Measurements from ENCODE around the gene AMELX.

Gene AMELX

DNA sequence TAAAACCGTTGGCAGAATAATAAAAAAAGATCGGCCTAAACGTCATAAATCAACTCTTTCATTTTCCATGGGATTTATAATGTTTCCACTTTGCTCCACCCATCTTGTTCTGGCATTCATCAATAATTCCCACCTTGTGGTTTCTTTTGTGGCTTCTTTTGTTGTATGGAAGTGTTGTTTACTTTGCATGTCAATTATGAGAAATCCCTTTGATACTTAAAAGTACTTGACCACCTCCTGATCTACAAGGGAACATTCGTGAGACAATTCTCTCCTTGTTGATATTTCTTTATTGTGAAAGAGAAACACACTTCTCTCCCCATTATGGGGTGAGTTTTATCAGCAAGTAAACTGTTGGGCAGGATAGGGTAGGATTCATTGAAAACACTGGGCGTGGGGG, 2.8 kb downstream of the AMELX start:
- no peak overlapping the region for H3K14ac ChIP-seq (ENCODE audit: low read length)
- no peaks in the 10 kb centered on the region for H3K9me3 ChIP-seq (replicated peaks in 1 of 2; ENCODE audit: control insufficient read depth in 2 of 2, insufficient read depth in 1 of 2, low read depth in 1 of 2, low read length in 2 of 2)
- no peak overlapping the region for H4K91ac ChIP-seq (ENCODE audit: low read depth, low read length, poor library complexity)
- H3K23ac ChIP-seq (ENCODE audit: low read depth, low read length, poor library complexity), result no peak overlapping the region
- H4K8ac ChIP-seq (ENCODE audit: low read depth, low read length), result no peak overlapping the region
- no peak overlapping the region for H3K4me2 ChIP-seq (ENCODE audit: insufficient read depth, low read length, poor library complexity, severe bottlenecking)
- peaks cover 0 to 3% of the 10 kb centered on the region in 2 donors for H3K4me1 ChIP-seq (ENCODE audit: control insufficient read depth in 2 of 2, insufficient read depth in 1 of 2, low read depth in 1 of 2, low read length in 2 of 2)
- no peak overlapping the region for H2BK120ac ChIP-seq (ENCODE audit: low read depth, low read length)
- H3K36me3 ChIP-seq (replicated peaks in 1 of 2; ENCODE audit: control insufficient read depth in 2 of 2, insufficient read depth in 2 of 2, low read length in 2 of 2), result no peaks in the 10 kb centered on the region
- no peak overlapping the region for H3K4ac ChIP-seq (ENCODE audit: low read length)
- H2AFZ ChIP-seq (ENCODE audit: low read length), result no peak overlapping the region
- H2BK15ac ChIP-seq (ENCODE audit: low read length), result no peak overlapping the region
- no peak overlapping the region for H2BK12ac ChIP-seq (ENCODE audit: low read length)
- no peak overlapping the region for H2BK5ac ChIP-seq (ENCODE audit: low read length)
- no peak for DNase-seq (ENCODE audit: low spot score)
- H2AK5ac ChIP-seq (ENCODE audit: low read depth, low read length), result no peak overlapping the region
- no peaks in the 10 kb centered on the region for H3K79me1 ChIP-seq (ENCODE audit: low read depth, low read length)
- H3K27ac ChIP-seq (replicated peaks; ENCODE audit: low read length), result no peak overlapping the region
- H3K18ac ChIP-seq (ENCODE audit: low read length), result no peak overlapping the region
- no peaks in the 10 kb centered on the region for H3K27me3 ChIP-seq (ENCODE audit: control insufficient read depth in 3 of 3, insufficient read depth in 3 of 3, low read depth in 1 of 3, low read length in 3 of 3)
- no peak overlapping the region for H3K4me3 ChIP-seq (ENCODE audit: low read length in 2 of 2)
- H3K9ac ChIP-seq (ENCODE audit: low read depth, low read length, poor library complexity), result no peak overlapping the region
- WGBS, 2 donors (ENCODE audit: extremely low coverage in 2 of 2, insufficient read length in 2 of 2, insufficient replicate concordance in 1 of 2), result no CpG with 5 or more reads among the region's 5 CpGs

- H3K79me1 ChIP-seq (ENCODE audit: low read depth, low read length), result no peaks in the 10 kb centered on the region
- no peak overlapping the region for H2BK120ac ChIP-seq (ENCODE audit: low read depth, low read length)
- no peak overlapping the region for H4K8ac ChIP-seq (ENCODE audit: low read depth, low read length)
- H4K91ac ChIP-seq (ENCODE audit: low read depth, low read length, poor library complexity), result no peak overlapping the region
- H3K14ac ChIP-seq (ENCODE audit: low read length), result peak overlapping the region; percentile 21
- no peak overlapping the region for H3K4me3 ChIP-seq (ENCODE audit: low read length in 2 of 2)
- no peak overlapping the region for H2AK5ac ChIP-seq (ENCODE audit: low read depth, low read length)
- no peak overlapping the region for H2AFZ ChIP-seq (ENCODE audit: low read length)
- H3K23ac ChIP-seq (ENCODE audit: low read depth, low read length, poor library complexity), result no peak overlapping the region
- no peak overlapping the region for H2BK5ac ChIP-seq (ENCODE audit: low read length)
- no CpG with 5 or more reads among the region's 9 CpGs for WGBS, 2 donors (ENCODE audit: extremely low coverage in 2 of 2, insufficient read length in 2 of 2, insufficient replicate concordance in 1 of 2)
- no peak overlapping the region for H3K4ac ChIP-seq (ENCODE audit: low read length)
- no peak overlapping the region for H3K18ac ChIP-seq (ENCODE audit: low read length)
- no peak overlapping the region for H3K4me2 ChIP-seq (ENCODE audit: insufficient read depth, low read length, poor library complexity, severe bottlenecking)
- DNase-seq (ENCODE audit: low spot score), result no peak
- H3K4me1 ChIP-seq (ENCODE audit: control insufficient read depth in 2 of 2, insufficient read depth in 1 of 2, low read depth in 1 of 2, low read length in 2 of 2), result peaks cover 0 to 3% of the 10 kb centered on the region in 2 donors
- H3K27me3 ChIP-seq (ENCODE audit: control insufficient read depth in 3 of 3, insufficient read depth in 3 of 3, low read depth in 1 of 3, low read length in 3 of 3), result no peaks in the 10 kb centered on the region
- no peaks in the 10 kb centered on the region for H3K36me3 ChIP-seq (replicated peaks in 1 of 2; ENCODE audit: control insufficient read depth in 2 of 2, insufficient read depth in 2 of 2, low read length in 2 of 2)
- no peak overlapping the region for H3K27ac ChIP-seq (replicated peaks; ENCODE audit: low read length)
- H2BK15ac ChIP-seq (ENCODE audit: low read length), result no peak overlapping the region
- H3K9ac ChIP-seq (ENCODE audit: low read depth, low read length, poor library complexity), result no peak overlapping the region
- H2BK12ac ChIP-seq (ENCODE audit: low read length), result no peak overlapping the region
- H3K9me3 ChIP-seq (replicated peaks in 1 of 2; ENCODE audit: control insufficient read depth in 2 of 2, insufficient read depth in 1 of 2, low read depth in 1 of 2, low read length in 2 of 2), result no peaks in the 10 kb centered on the region
Measured at GRCh38 chrX:11298600-11298999, 5.4 kb downstream of the AMELX start.

DNA sequence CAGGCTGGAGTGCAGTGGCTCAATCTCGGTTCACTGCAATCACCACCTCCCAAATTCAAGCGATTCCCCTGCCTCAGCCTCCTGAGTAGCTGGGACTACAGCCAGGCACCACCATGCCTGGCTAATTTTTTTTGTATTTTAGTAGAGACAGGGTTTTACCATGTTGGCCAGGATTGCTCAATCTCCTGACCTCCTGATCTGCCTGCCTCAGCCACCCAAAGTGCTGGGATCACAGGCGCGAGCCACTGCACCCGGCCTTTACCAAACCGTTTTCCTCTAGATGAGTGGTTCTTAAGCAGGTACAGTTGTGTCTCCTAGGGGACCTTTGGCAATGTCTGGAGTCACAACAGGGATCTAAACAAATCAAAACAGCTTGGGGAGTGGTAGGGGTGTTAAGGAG, 11.6 kb downstream of the AMELX start:
- no peaks in the 10 kb centered on the region for H3K4me1 ChIP-seq (ENCODE audit: control insufficient read depth in 2 of 2, insufficient read depth in 1 of 2, low read depth in 1 of 2, low read length in 2 of 2)
- H3K79me1 ChIP-seq (ENCODE audit: low read depth, low read length), result no peaks in the 10 kb centered on the region
- no peak overlapping the region for H3K18ac ChIP-seq (ENCODE audit: low read length)
- no peak overlapping the region for H3K4me3 ChIP-seq (ENCODE audit: low read length in 2 of 2)
- no peak overlapping the region for H2BK12ac ChIP-seq (ENCODE audit: low read length)
- H2BK5ac ChIP-seq (ENCODE audit: low read length), result no peak overlapping the region
- H2BK15ac ChIP-seq (ENCODE audit: low read length), result no peak overlapping the region
- WGBS, 2 donors (ENCODE audit: extremely low coverage in 2 of 2, insufficient read length in 2 of 2, insufficient replicate concordance in 1 of 2), result no CpG with 5 or more reads among the region's 6 CpGs
- H3K27me3 ChIP-seq (ENCODE audit: control insufficient read depth in 3 of 3, insufficient read depth in 3 of 3, low read depth in 1 of 3, low read length in 3 of 3), result no peaks in the 10 kb centered on the region
- no peak overlapping the region for H3K4me2 ChIP-seq (ENCODE audit: insufficient read depth, low read length, poor library complexity, severe bottlenecking)
- no peak overlapping the region for H4K8ac ChIP-seq (ENCODE audit: low read depth, low read length)
- no peak overlapping the region for H3K27ac ChIP-seq (replicated peaks; ENCODE audit: low read length)
- DNase-seq (ENCODE audit: low spot score), result no peak
- no peak overlapping the region for H4K91ac ChIP-seq (ENCODE audit: low read depth, low read length, poor library complexity)
- H3K9me3 ChIP-seq (replicated peaks in 1 of 2; ENCODE audit: control insufficient read depth in 2 of 2, insufficient read depth in 1 of 2, low read depth in 1 of 2, low read length in 2 of 2), result no peaks in the 10 kb centered on the region
- no peak overlapping the region for H3K9ac ChIP-seq (ENCODE audit: low read depth, low read length, poor library complexity)
- H3K14ac ChIP-seq (ENCODE audit: low read length), result no peak overlapping the region
- no peak overlapping the region for H3K4ac ChIP-seq (ENCODE audit: low read length)
- no peak overlapping the region for H2BK120ac ChIP-seq (ENCODE audit: low read depth, low read length)
- H3K36me3 ChIP-seq (replicated peaks in 1 of 2; ENCODE audit: control insufficient read depth in 2 of 2, insufficient read depth in 2 of 2, low read length in 2 of 2), result no peaks in the 10 kb centered on the region
- no peak overlapping the region for H2AFZ ChIP-seq (ENCODE audit: low read length)
- no peak overlapping the region for H3K23ac ChIP-seq (ENCODE audit: low read depth, low read length, poor library complexity)
- no peak overlapping the region for H2AK5ac ChIP-seq (ENCODE audit: low read depth, low read length)

- Histone ChIP-seq H3K9ac (ENCODE audit: low read depth, low read length, poor library complexity) (no peak overlapping the region), H4K8ac (ENCODE audit: low read depth, low read length) (no peak overlapping the region), H3K18ac (ENCODE audit: low read length) (no peak overlapping the region), H3K27me3 (ENCODE audit: control insufficient read depth in 3 of 3, insufficient read depth in 3 of 3, low read depth in 1 of 3, low read length in 3 of 3) (no peaks in the 10 kb centered on the region), H2BK120ac (ENCODE audit: low read depth, low read length) (no peak overlapping the region), H3K4ac (ENCODE audit: low read length) (no peak overlapping the region), H3K27ac (replicated peaks; ENCODE audit: low read length) (no peak overlapping the region), H3K4me2 (ENCODE audit: insufficient read depth, low read length, poor library complexity, severe bottlenecking) (no peak overlapping the region), H2BK15ac (ENCODE audit: low read length) (no peak overlapping the region), H3K79me1 (ENCODE audit: low read depth, low read length) (no peaks in the 10 kb centered on the region), H3K4me1 (ENCODE audit: control insufficient read depth in 2 of 2, insufficient read depth in 1 of 2, low read depth in 1 of 2, low read length in 2 of 2) (no peaks in the 10 kb centered on the region), H3K23ac (ENCODE audit: low read depth, low read length, poor library complexity) (no peak overlapping the region), H2AK5ac (ENCODE audit: low read depth, low read length) (no peak overlapping the region), H2AFZ (ENCODE audit: low read length) (no peak overlapping the region), H3K9me3 (replicated peaks in 1 of 2; ENCODE audit: control insufficient read depth in 2 of 2, insufficient read depth in 1 of 2, low read depth in 1 of 2, low read length in 2 of 2) (no peaks in the 10 kb centered on the region), H2BK12ac (ENCODE audit: low read length) (no peak overlapping the region), H3K4me3 (ENCODE audit: low read length in 2 of 2) (no peak overlapping the region), H3K14ac (ENCODE audit: low read length) (no peak overlapping the region), H3K36me3 (replicated peaks in 1 of 2; ENCODE audit: control insufficient read depth in 2 of 2, insufficient read depth in 2 of 2, low read length in 2 of 2) (no peaks in the 10 kb centered on the region), H4K91ac (ENCODE audit: low read depth, low read length, poor library complexity) (no peak overlapping the region), H2BK5ac (ENCODE audit: low read length) (no peak overlapping the region)
- no CpG with 5 or more reads among the region's 1 CpG for WGBS, 2 donors (ENCODE audit: extremely low coverage in 2 of 2, insufficient read length in 2 of 2, insufficient replicate concordance in 1 of 2)
- DNase-seq (ENCODE audit: low spot score), result no peak
Measured at GRCh38 chrX:11305641-11306040, 12.4 kb downstream of the AMELX start.
